Astrocyte (in vitro differentiated cells and primary cell): Measurements from ENCODE around the gene GM2A. TPM values are rescaled to one million over a fixed set of nuclear protein-coding genes. Genes with fewer than 3 reads are reported as not detected.

Experiments
- DNase-seq: peaks from one replicate; pipeline ENCODE4 v3.0.0-alpha.2; 2010; ENCODE audit warnings: low read depth
- FAIRE-seq: peaks from 2 replicates; lab custom pipeline; 2011; peaks lifted over from hg19 to GRCh38; lab: Jason Lieb, UNC
- H2AFZ ChIP-seq: 2 replicates; pipeline ENCODE4 v1.6.0; 2012; ENCODE audit warnings: low read depth, low read length, inconsistent platforms
- H3K27ac ChIP-seq: 2 replicates; pipeline ENCODE4 v1.5.1; 2011; ENCODE audit warnings: low read depth, low read length, inconsistent platforms
- H3K27me3 ChIP-seq: 2 replicates; pipeline ENCODE4 v1.6.0; 2011; ENCODE audit warnings: low read length, inconsistent platforms; ENCODE audit not compliant: insufficient read depth
- H3K36me3 ChIP-seq: 2 replicates; pipeline ENCODE4 v1.5.1; 2011; ENCODE audit warnings: low read length, inconsistent platforms; ENCODE audit not compliant: insufficient read depth
- H3K4me1 ChIP-seq: 2 replicates; pipeline ENCODE4 v1.5.1; 2011; ENCODE audit warnings: low read length, inconsistent platforms; ENCODE audit not compliant: insufficient read depth
- H3K4me2 ChIP-seq: 2 replicates; pipeline ENCODE4 v1.6.0; 2012; ENCODE audit warnings: low read length, inconsistent platforms
- H3K4me3 ChIP-seq: 2 replicates; pipeline ENCODE4 v1.5.1; 2011; ENCODE audit warnings: low read depth, mild to moderate bottlenecking, low read length, inconsistent platforms; ENCODE audit not compliant: insufficient read depth
- H3K79me2 ChIP-seq: 2 replicates; pipeline ENCODE4 v1.6.0; 2012; ENCODE audit warnings: mild to moderate bottlenecking, low read length, inconsistent platforms; ENCODE audit not compliant: insufficient read depth
- H3K9ac ChIP-seq: 2 replicates; pipeline ENCODE4 v1.6.0; 2012; ENCODE audit warnings: mild to moderate bottlenecking, low read length, inconsistent platforms
- H3K9me3 ChIP-seq: 2 replicates; pipeline ENCODE4 v1.5.1; 2012; ENCODE audit warnings: low read depth, mild to moderate bottlenecking, low read length, inconsistent platforms; ENCODE audit not compliant: insufficient read depth
- H4K20me1 ChIP-seq: 2 replicates; pipeline ENCODE4 v1.6.0; 2012; ENCODE audit warnings: low read length, inconsistent platforms; ENCODE audit not compliant: insufficient read depth
- H3K27ac Mint-ChIP-seq: one replicate; pipeline ENCODE4 v1.8.0; 2021; ENCODE audit warnings: mild to moderate bottlenecking, mixed read lengths; ENCODE audit not compliant: unreplicated experiment
- H3K27me3 Mint-ChIP-seq: one replicate; pipeline ENCODE4 v1.8.0; 2021; ENCODE audit warnings: low read depth, mixed read lengths; ENCODE audit not compliant: unreplicated experiment
- H3K36me3 Mint-ChIP-seq: one replicate; pipeline ENCODE4 v1.8.0; 2021; ENCODE audit warnings: low read depth, mixed read lengths; ENCODE audit not compliant: unreplicated experiment
- H3K4me1 Mint-ChIP-seq: one replicate; pipeline ENCODE4 v1.8.0; 2021; ENCODE audit warnings: low read depth, mixed read lengths; ENCODE audit not compliant: unreplicated experiment
- H3K4me3 Mint-ChIP-seq: one replicate; pipeline ENCODE4 v1.8.0; 2021; ENCODE audit warnings: mild to moderate bottlenecking, moderate library complexity, mixed read lengths; ENCODE audit not compliant: unreplicated experiment
- H3K9me3 Mint-ChIP-seq: one replicate; pipeline ENCODE4 v1.8.0; 2021; ENCODE audit warnings: mild to moderate bottlenecking, mixed read lengths; ENCODE audit not compliant: unreplicated experiment
- EZH2 ChIP-seq: IDR thresholded peaks from 2 replicates; pipeline ENCODE4 v1.6.1; 2012; ENCODE audit warnings: mild to moderate bottlenecking, low read length, inconsistent platforms; ENCODE audit not compliant: insufficient read depth
- total RNA-seq: library from RNA; stranded (reverse); gene quantifications from 2 replicates; pipeline ENCODE4 v1.2.1, GENCODE V29; 2021
- TF ChIP-seq, protein P1 (sequence below): IDR thresholded peaks from 2 replicates; pipeline ENCODE4 v1.5.1; 2011; ENCODE audit warnings: low read depth, mild to moderate bottlenecking, inconsistent platforms, low read length, moderate library complexity; ENCODE audit not compliant: insufficient read depth

GM2A gene
- total RNA-seq, 1 donor from 2014 or later, result 23.4 TPM

DNA sequence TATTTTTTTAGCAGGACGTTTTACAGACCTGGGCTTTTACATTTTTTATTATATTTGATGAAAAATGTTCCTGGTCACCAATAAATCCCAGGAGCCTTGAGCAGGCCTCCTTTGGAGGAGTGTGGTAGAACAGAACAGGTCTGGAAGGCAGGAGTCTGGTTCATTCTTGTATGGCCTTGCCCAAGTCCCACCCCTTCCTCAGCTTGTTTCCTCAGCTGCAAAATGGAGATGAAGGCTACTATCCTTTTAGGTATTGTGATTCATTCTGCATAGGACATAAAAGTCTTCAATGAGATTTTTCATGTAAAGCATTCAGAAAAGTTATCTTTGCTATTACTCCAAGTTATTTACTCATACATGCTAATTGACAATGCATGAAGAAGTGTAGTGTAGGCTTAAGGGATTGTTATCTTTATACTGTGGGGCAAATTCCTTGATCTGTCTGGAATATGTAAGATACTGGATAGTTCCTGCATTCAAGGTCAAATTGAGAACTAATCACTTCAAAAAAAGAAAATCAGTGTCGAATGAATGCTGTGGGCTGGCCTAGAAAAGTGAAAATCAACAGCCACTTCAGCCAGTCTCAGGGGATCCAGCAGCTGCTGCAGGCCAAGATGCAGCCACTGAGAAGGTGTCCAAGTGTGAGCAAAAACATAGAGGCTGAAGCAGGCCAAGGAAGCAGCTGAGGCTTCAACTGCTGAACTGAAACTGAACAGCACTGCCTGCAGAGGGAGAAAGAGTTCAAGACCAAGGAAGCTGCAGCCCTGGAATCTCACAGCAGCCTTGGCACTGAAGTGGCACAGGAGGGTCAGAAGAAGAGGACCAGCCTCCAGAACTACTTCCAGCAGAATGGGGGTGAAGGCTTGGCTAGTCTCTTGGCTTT, 66.1 kb downstream of the GM2A start:
- H3K4me2 ChIP-seq, result no peak overlapping the region
- FAIRE-seq (no peak), DNase-seq (no peak)
- H3K9me3 Mint-ChIP-seq, result peaks cover 3% of the 10 kb centered on the region
- no peaks in the 10 kb centered on the region for H3K79me2 ChIP-seq
- TF ChIP-seq EZH2, result no peak
- TF ChIP-seq, protein P1, sequence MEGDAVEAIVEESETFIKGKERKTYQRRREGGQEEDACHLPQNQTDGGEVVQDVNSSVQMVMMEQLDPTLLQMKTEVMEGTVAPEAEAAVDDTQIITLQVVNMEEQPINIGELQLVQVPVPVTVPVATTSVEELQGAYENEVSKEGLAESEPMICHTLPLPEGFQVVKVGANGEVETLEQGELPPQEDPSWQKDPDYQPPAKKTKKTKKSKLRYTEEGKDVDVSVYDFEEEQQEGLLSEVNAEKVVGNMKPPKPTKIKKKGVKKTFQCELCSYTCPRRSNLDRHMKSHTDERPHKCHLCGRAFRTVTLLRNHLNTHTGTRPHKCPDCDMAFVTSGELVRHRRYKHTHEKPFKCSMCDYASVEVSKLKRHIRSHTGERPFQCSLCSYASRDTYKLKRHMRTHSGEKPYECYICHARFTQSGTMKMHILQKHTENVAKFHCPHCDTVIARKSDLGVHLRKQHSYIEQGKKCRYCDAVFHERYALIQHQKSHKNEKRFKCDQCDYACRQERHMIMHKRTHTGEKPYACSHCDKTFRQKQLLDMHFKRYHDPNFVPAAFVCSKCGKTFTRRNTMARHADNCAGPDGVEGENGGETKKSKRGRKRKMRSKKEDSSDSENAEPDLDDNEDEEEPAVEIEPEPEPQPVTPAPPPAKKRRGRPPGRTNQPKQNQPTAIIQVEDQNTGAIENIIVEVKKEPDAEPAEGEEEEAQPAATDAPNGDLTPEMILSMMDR, result no peak
- no peaks in the 10 kb centered on the region for H3K36me3 Mint-ChIP-seq
- no peaks in the 10 kb centered on the region for H3K27me3 ChIP-seq
- H3K4me3 ChIP-seq, result no peak overlapping the region
- H3K9ac ChIP-seq, result no peak overlapping the region
- no peak overlapping the region for H2AFZ ChIP-seq
- H3K27me3 Mint-ChIP-seq, result peaks cover 8% of the 10 kb centered on the region
- no peaks in the 10 kb centered on the region for H3K4me1 ChIP-seq
- H3K4me3 Mint-ChIP-seq, result no peak overlapping the region
- no peak overlapping the region for H3K27ac Mint-ChIP-seq
- H4K20me1 ChIP-seq, result no peaks in the 10 kb centered on the region
- H3K4me1 Mint-ChIP-seq, result no peaks in the 10 kb centered on the region
- no peaks in the 10 kb centered on the region for H3K9me3 ChIP-seq
- H3K36me3 ChIP-seq, result no peaks in the 10 kb centered on the region
- no peak overlapping the region for H3K27ac ChIP-seq

Other genes with a start within 250 kb of the GM2A start
- 12.2 and 15.6 TPM in 2 replicates for gene GPX3, start 232.6 kb upstream of the GM2A start, total RNA-seq
- gene TNIP1, start 172.2 kb upstream of the GM2A start, total RNA-seq, result 98.5 and 119 TPM in 2 replicates
- gene ANXA6, start 95.4 kb upstream of the GM2A start, total RNA-seq, result 320 and 349 TPM in 2 replicates
- 2.0 and 4.1 TPM in 2 replicates for gene CCDC69, start 29.1 kb upstream of the GM2A start, total RNA-seq
- gene SLC36A3, start 50.6 kb downstream of the GM2A start, total RNA-seq, result not detected in 2 replicates
- gene SLC36A2, start 94.4 kb downstream of the GM2A start, total RNA-seq, result not detected in 2 replicates
- 6.0 and 6.4 TPM in 2 replicates for gene SLC36A1, start 194.4 kb downstream of the GM2A start, total RNA-seq